ENCODE data around the gene ONECUT3. TPM values are rescaled to one million over a fixed set of nuclear protein-coding genes. Genes with fewer than 3 reads are reported as not detected.

Gene ONECUT3
- total RNA-seq, 1 donor from 2014 or later = 0.09 TPM

GRCh38 chr19:1805401-1806183, 52.3 kb downstream of the ONECUT3 start:
- no peak overlapping the region for H3K9ac ChIP-seq
- Mint-ChIP-seq H3K27ac (no peak overlapping the region), H3K36me3 (no peaks in the 10 kb centered on the region), H3K9me3 (no peaks in the 10 kb centered on the region), H3K4me1 (no peaks in the 10 kb centered on the region), H3K27me3 (ENCODE audit: insufficient read depth, low read depth) (peaks cover 16% of the 10 kb centered on the region), H3K4me3 (no peak overlapping the region)
- H2AFZ ChIP-seq (replicated peaks) = no peak overlapping the region
- no peak for TF ChIP-seq EZH2phosphoT487 (IDR thresholded peaks at IDR 0.05)
- no peak for TF ChIP-seq CTCF (IDR thresholded peaks at IDR 0.05)
- no peak for TF ChIP-seq EZH2 (IDR thresholded peaks at IDR 0.05)
- H3K27ac ChIP-seq = no peak overlapping the region
- H3K4me3 ChIP-seq = no peak overlapping the region
- H3K4me2 ChIP-seq = no peak overlapping the region
- H4K20me1 ChIP-seq (ENCODE audit: low read depth) = no peaks in the 10 kb centered on the region
- H3K9me3 ChIP-seq (ENCODE audit: low read depth) = no peaks in the 10 kb centered on the region
- H3K4me1 ChIP-seq = no peaks in the 10 kb centered on the region
- H3K79me2 ChIP-seq (ENCODE audit: low read depth) = no peaks in the 10 kb centered on the region
- no peaks in the 10 kb centered on the region for H3K27me3 ChIP-seq
- H3K36me3 ChIP-seq = no peaks in the 10 kb centered on the region
- DNase-seq (ENCODE audit: low spot score) = no peak
- no peaks in the 10 kb centered on the region for H3F3A ChIP-seq (ENCODE audit: low read depth)

- no peaks in the 10 kb centered on the region for H4K20me1 ChIP-seq (ENCODE audit: low read depth)
- H3K9ac ChIP-seq = no peak overlapping the region
- H3K27me3 ChIP-seq = peaks cover 7% of the 10 kb centered on the region
- H3K36me3 ChIP-seq = no peaks in the 10 kb centered on the region
- H3K9me3 ChIP-seq (ENCODE audit: low read depth) = no peaks in the 10 kb centered on the region
- TF ChIP-seq CTCF (IDR thresholded peaks at IDR 0.05) (no peak), EZH2 (IDR thresholded peaks at IDR 0.05) (no peak), EZH2phosphoT487 (IDR thresholded peaks at IDR 0.05) (no peak)
- Mint-ChIP-seq H3K36me3 (no peaks in the 10 kb centered on the region), H3K27me3 (ENCODE audit: insufficient read depth, low read depth) (peaks cover 17% of the 10 kb centered on the region), H3K9me3 (no peaks in the 10 kb centered on the region), H3K4me3 (no peak overlapping the region), H3K27ac (no peak overlapping the region), H3K4me1 (peaks cover 3% of the 10 kb centered on the region)
- no peak for DNase-seq (ENCODE audit: low spot score)
- H3K4me2 ChIP-seq = no peak overlapping the region
- no peaks in the 10 kb centered on the region for H3K4me1 ChIP-seq
- H3F3A ChIP-seq (ENCODE audit: low read depth) = peaks cover 2% of the 10 kb centered on the region
- no peak overlapping the region for H3K4me3 ChIP-seq
- no peaks in the 10 kb centered on the region for H3K79me2 ChIP-seq (ENCODE audit: low read depth)
- no peak overlapping the region for H2AFZ ChIP-seq (replicated peaks)
- no peak overlapping the region for H3K27ac ChIP-seq
Observed at GRCh38 chr19:1806184-1807029, 53.1 kb downstream of the ONECUT3 start.

GRCh38 chr19:1807030-1807694, 53.9 kb downstream of the ONECUT3 start:
- H3K27me3 Mint-ChIP-seq (ENCODE audit: insufficient read depth, low read depth) = peaks cover 17% of the 10 kb centered on the region
- no peaks in the 10 kb centered on the region for H3K9me3 ChIP-seq (ENCODE audit: low read depth)
- H3K27me3 ChIP-seq = peaks cover 15% of the 10 kb centered on the region
- H3K9ac ChIP-seq = no peak overlapping the region
- H3K9me3 Mint-ChIP-seq = no peaks in the 10 kb centered on the region
- H2AFZ ChIP-seq (replicated peaks) = no peak overlapping the region
- no peaks in the 10 kb centered on the region for H3K4me1 ChIP-seq
- no peak overlapping the region for H3K4me3 Mint-ChIP-seq
- H3K27ac Mint-ChIP-seq = no peak overlapping the region
- H3K36me3 Mint-ChIP-seq = no peaks in the 10 kb centered on the region
- H3K4me2 ChIP-seq = no peak overlapping the region
- H3K4me1 Mint-ChIP-seq = peaks cover 3% of the 10 kb centered on the region
- no peak overlapping the region for H3K27ac ChIP-seq
- no peak for DNase-seq (ENCODE audit: low spot score)
- peaks cover 2% of the 10 kb centered on the region for H3F3A ChIP-seq (ENCODE audit: low read depth)
- TF ChIP-seq EZH2phosphoT487 (IDR thresholded peaks at IDR 0.05) = no peak
- no peak for TF ChIP-seq CTCF (IDR thresholded peaks at IDR 0.05)
- no peak for TF ChIP-seq EZH2 (IDR thresholded peaks at IDR 0.05)
- no peaks in the 10 kb centered on the region for H4K20me1 ChIP-seq (ENCODE audit: low read depth)
- H3K4me3 ChIP-seq = no peak overlapping the region
- H3K36me3 ChIP-seq = no peaks in the 10 kb centered on the region
- no peaks in the 10 kb centered on the region for H3K79me2 ChIP-seq (ENCODE audit: low read depth)
